ENCODE results near the gene HSF5. TPM values are rescaled to one million over a fixed set of nuclear protein-coding genes. Genes with fewer than 3 reads are reported as not detected.

HSF5 gene
- under 1 TPM in 5 of 6 donors, not detected in 1; 0.07 to 0.39 (median 0.30) TPM for total RNA-seq

DNA sequence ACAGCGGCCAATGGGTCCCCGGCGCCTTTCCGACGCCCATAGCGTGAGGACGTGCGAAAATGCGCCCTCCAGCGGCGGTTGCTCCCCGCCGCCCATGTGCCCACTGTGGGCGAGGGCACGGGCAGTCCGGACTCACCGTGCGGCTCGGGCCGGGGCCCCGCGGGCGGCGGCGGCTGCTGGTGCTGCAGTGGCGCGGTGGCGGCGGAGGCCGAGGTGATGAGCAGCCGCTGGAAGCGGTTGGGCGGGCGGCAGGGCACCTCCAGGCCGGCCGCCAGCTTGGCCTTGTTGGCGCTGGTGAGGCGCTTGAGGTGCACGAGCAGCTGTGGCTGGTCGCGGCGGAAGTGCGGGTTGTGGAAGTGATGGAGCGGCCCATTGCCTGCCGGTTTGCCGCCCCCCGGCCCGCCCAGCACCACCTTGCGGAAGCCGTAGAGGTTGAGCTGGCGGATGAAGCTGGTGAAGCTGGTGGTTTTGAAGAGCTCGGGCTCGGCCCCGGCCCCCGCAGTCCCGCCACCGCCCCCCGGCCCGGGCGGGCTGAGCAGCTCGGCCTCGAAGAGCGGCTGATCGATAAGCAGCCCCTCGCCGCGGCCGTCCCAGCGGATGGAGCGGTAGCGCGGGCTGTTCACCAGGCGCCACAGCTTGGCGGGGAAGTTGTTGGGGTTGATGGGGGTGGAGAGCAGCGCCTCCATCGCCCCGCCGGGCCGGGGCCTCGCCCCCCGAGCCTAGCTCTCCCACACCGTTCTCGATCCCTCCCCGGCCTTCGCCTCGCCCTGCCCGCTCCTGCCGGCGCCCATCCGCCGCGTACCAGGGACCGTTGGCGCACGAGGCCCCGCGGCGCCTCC, at the start of gene HSF5:
Gene HSF5 (minus strand): TSS at position 820 of the 839 bp plus-strand sequence. CDS start 134 bp downstream, at position 686.
- H3K27me3 ChIP-seq = no peaks in the 10 kb centered on the region
- H3K9me3 ChIP-seq = no peaks in the 10 kb centered on the region
- TF ChIP-seq EP300 (IDR thresholded peaks at IDR 0.05) = no peak
- TF ChIP-seq CTCF (IDR thresholded peaks at IDR 0.05) = peak in 4 of 6 experiments; percentile 9 to 43 (median 28)
- DNase-seq (peak; percentile 44 to 92), ATAC-seq (ENCODE audit: low FRiP score in 2 of 2) (peak in 1 of 2 donors; percentile 65)
- H3K4me3 ChIP-seq = peak within 1 kb of the TSS in 3 of 4 donors; percentile 5 to 35 (median 32)
- H3K27ac ChIP-seq = no peak within 1 kb of the TSS
- H3K36me3 ChIP-seq = peaks cover 25 to 53% (median 42%) of the 10 kb centered on the region in 4 donors
- H3K4me1 ChIP-seq = no peaks in the 10 kb centered on the region
- WGBS, 2 donors = 64 to 84% methylated on average over 40 to 91 of the region's 98 CpGs

DNA sequence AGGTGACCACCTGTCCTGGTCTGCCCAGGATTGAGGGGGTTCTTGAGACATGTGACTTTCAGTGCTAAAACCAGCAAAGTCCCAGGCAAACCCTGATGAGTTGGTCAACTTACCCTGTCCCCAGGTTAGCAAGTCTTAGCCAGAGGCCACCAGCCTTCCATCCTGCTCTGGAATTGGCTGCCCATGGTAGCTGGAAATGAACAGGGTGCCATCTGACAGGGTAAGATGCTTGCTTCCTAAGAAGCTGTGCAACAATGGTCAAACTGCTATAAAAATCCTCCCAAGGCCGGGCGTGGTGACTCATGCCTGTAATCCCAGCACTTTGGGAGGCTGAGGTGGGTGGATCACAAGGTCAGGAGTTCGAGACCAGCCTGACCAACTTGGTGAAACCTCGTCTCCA, 49.1 kb upstream of the HSF5 start:
- Histone ChIP-seq H3K27me3 (no peaks in the 10 kb centered on the region), H3K27ac (no peak overlapping the region), H3K9me3 (no peaks in the 10 kb centered on the region), H3K36me3 (no peaks in the 10 kb centered on the region), H3K4me1 (peaks cover 9 to 22% (median 11%) of the 10 kb centered on the region in 4 donors), H3K4me3 (no peak overlapping the region)
- ATAC-seq (ENCODE audit: low FRiP score in 2 of 2) = no peak
- 86 to 90% methylated on average over 2 to 4 of the region's 4 CpGs for WGBS, 2 donors
- no peak for DNase-seq
- no peak for TF ChIP-seq EP300 (IDR thresholded peaks at IDR 0.05)
- TF ChIP-seq POLR2A (IDR thresholded peaks at IDR 0.05) = no peak
- no peak for TF ChIP-seq POLR2AphosphoS5 (IDR thresholded peaks at IDR 0.05)
- no peak for TF ChIP-seq CTCF (IDR thresholded peaks at IDR 0.05)

- no peak overlapping the region for H3K4me3 ChIP-seq
- H3K4me1 ChIP-seq = peaks cover 12 to 25% (median 16%) of the 10 kb centered on the region in 4 donors
- ATAC-seq (ENCODE audit: low FRiP score in 2 of 2) (no peak), DNase-seq (no peak)
- H3K9me3 ChIP-seq = no peaks in the 10 kb centered on the region
- no peak overlapping the region for H3K27ac ChIP-seq
- H3K27me3 ChIP-seq = no peaks in the 10 kb centered on the region
- WGBS, 2 donors = 73 to 81% methylated on average over 3 of the region's 3 CpGs
- no peak for TF ChIP-seq POLR2A (IDR thresholded peaks at IDR 0.05)
- no peak for TF ChIP-seq POLR2AphosphoS5 (IDR thresholded peaks at IDR 0.05)
- no peak for TF ChIP-seq CTCF (IDR thresholded peaks at IDR 0.05)
- TF ChIP-seq EP300 (IDR thresholded peaks at IDR 0.05) = no peak
- no peaks in the 10 kb centered on the region for H3K36me3 ChIP-seq
These were observed 48.3 kb upstream of the HSF5 start for GRCh38 chr17:58536542-58536941.

DNA sequence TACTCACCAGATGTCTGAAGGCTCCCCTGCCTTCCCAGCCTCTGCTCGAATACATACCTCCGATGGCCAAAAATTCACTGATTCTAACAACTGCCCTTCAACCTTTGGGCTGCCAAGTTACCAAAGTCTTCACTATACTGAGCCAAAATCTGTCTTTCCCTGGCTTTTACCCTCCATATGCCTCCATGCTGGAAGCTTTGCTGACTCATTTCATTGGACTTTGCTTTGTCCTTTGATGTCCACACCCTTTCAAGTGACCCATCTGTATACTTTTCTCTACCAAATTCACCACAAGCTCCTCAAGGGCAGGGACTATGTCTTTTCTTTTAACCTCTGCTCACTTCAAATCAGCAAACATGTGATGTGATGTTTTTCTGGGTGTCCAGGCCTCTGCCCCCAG, 47.2 kb upstream of the HSF5 start:
- TF ChIP-seq EP300 (IDR thresholded peaks at IDR 0.05) (no peak), POLR2A (IDR thresholded peaks at IDR 0.05) (no peak), CTCF (IDR thresholded peaks at IDR 0.05) (no peak), POLR2AphosphoS5 (IDR thresholded peaks at IDR 0.05) (no peak)
- DNase-seq (no peak), ATAC-seq (ENCODE audit: low FRiP score in 2 of 2) (no peak)
- H3K27me3 ChIP-seq = no peaks in the 10 kb centered on the region
- WGBS, 2 donors = 94 to 96% methylated on average over 2 of the region's 2 CpGs
- H3K9me3 ChIP-seq = no peaks in the 10 kb centered on the region
- H3K4me3 ChIP-seq = no peak overlapping the region
- peaks cover 12 to 30% (median 26%) of the 10 kb centered on the region in 4 donors for H3K4me1 ChIP-seq
- no peaks in the 10 kb centered on the region for H3K36me3 ChIP-seq
- H3K27ac ChIP-seq = no peak overlapping the region

Measured in upper lobe of left lung (tissue), 6 donors.